Erythroblast (primary cell): ENCODE measurements around the gene SULF2.

Experiments
- GATA1 ChIP-seq: IDR thresholded peaks from 2 replicates; pipeline ENCODE4 v1.6.1; 2011; ENCODE audit warnings: low read depth, mild to moderate bottlenecking, control low read depth, low read length, moderate library complexity
- POLR2A ChIP-seq: IDR thresholded peaks from 2 replicates; pipeline ENCODE4 v1.6.1; 2011; ENCODE audit warnings: mild to moderate bottlenecking, low read length

GRCh38 chr20:47684306-47685080 is 100.8 kb downstream of the SULF2 start:
- TF ChIP-seq POLR2A (no peak), GATA1 (no peak)
